DND-41 (cell line): ENCODE data around the gene MAGEA10.

Experiments
- CTCF ChIP-seq: IDR thresholded peaks from 2 replicates; pipeline ENCODE4 v1.5.1; 2012; ENCODE audit warnings: borderline replicate concordance, low read length, moderate library complexity, mild to moderate bottlenecking; ENCODE audit not compliant: poor library complexity, severe bottlenecking; ENCODE audit errors: extremely low read depth
- EZH2 ChIP-seq: IDR thresholded peaks from 3 replicates; pipeline ENCODE4 v1.6.1; 2012; ENCODE audit warnings: borderline replicate concordance, low read depth, mild to moderate bottlenecking, moderate library complexity, low read length, inconsistent platforms; ENCODE audit not compliant: severe bottlenecking

DNA sequence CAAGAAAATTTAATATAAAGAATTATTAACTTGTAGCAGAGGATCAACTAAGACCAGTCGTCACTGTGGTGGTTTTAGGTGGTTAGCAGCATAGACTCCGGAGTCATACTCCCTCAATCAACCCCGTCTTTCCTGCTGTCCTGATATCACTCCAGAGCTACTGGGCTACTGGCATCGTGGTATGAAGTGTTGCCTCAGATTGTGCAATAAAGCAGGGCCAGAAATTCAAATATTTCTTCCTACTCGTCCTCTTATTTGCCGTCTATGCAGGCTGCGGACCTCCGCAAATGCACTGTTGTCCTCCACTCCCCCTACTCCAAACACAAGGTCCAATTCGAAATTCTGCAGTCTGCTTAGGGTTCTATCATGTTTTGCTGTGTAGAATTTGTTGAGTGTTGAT is 1.2 kb upstream of the MAGEA10 start:
- TF ChIP-seq CTCF (no peak), EZH2 (no peak)
